Endothelial cell of umbilical vein (primary cell): ENCODE results near the gene CERS6. TPM values are rescaled to one million over a fixed set of nuclear protein-coding genes. Genes with fewer than 3 reads are reported as not detected.

Source experiments
- BruUV-seq: library from RNA; stranded (reverse); fragments of 400-500 nt; replicated peaks from 2 replicates; lab custom pipeline; 2021; lab: Mats Ljungman, UMichigan
- CTCF ChIA-PET: fragments of 300-600, 350-600 bp; sonication (Branson Sonifier 250); formaldehyde crosslinking; loops from one replicate; lab custom pipeline; 2021; ENCODE audit warnings: antibody characterized with exemption, inconsistent platforms; lab: Charles Lee
- POLR2A ChIA-PET: fragments of 300-600, 350-600 bp; sonication (Branson Sonifier 250); formaldehyde crosslinking; loops from one replicate; lab custom pipeline; 2021; ENCODE audit warnings: antibody characterized with exemption, inconsistent platforms; lab: Charles Lee
- DNase-seq: peaks from one replicate; pipeline ENCODE4 v3.0.0-alpha.2; 2011; ENCODE audit warnings: low read depth, low spot score
- FAIRE-seq: peaks from 2 replicates; lab custom pipeline; 2011; peaks lifted over from hg19 to GRCh38; lab: Jason Lieb, UNC
- H2AFZ ChIP-seq: 2 replicates; pipeline ENCODE4 v1.6.0; 2012; ENCODE audit warnings: low read depth, low read length, control low read depth, inconsistent platforms
- H3K27ac ChIP-seq: 2 replicates; pipeline ENCODE4 v1.5.1; 2011; ENCODE audit warnings: low read depth, mild to moderate bottlenecking, control low read depth, low read length, moderate library complexity; ENCODE audit not compliant: insufficient read depth
- H3K27me3 ChIP-seq, 2 experiments: 2 replicates each; pipeline versions ENCODE4 v1.6.0 to v1.6.1; 2011; ENCODE audit warnings: low read length in 2 of 2, mixed read lengths in 1 of 2; ENCODE audit not compliant: control insufficient read depth in 2 of 2, insufficient read depth in 2 of 2
- H3K36me3 ChIP-seq, 2 experiments: 2 replicates in 1 of 2; 3 replicates in 1 of 2; pipeline ENCODE4 v1.5.1; 2011; ENCODE audit warnings: low read length in 2 of 2, mild to moderate bottlenecking in 1 of 2, moderate library complexity in 1 of 2; ENCODE audit not compliant: control insufficient read depth in 2 of 2, insufficient read depth in 2 of 2; ENCODE audit errors: extremely low read depth in 1 of 2
- H3K4me1 ChIP-seq: 3 replicates; pipeline ENCODE4 v1.5.1; 2011; ENCODE audit warnings: mild to moderate bottlenecking, low read length; ENCODE audit not compliant: control insufficient read depth, insufficient read depth; ENCODE audit errors: extremely low read depth
- H3K4me2 ChIP-seq: 2 replicates; pipeline ENCODE4 v1.6.1; 2011; ENCODE audit warnings: low read length, control low read depth, mixed read lengths; ENCODE audit not compliant: insufficient read depth
- H3K4me3 ChIP-seq, 3 experiments: fragments of 200-600 bp in 1 of 3; sonication (generic), shearing (Covaris generic) in 1 of 3; replicated peaks in 1 of 3; 2 replicates each; pipeline ENCODE4 v1.5.1; 2011 to 2016; ENCODE audit warnings: control low read depth in 3 of 3, low read length in 3 of 3, mild to moderate bottlenecking in 2 of 3, inconsistent platforms in 1 of 3, low read depth in 1 of 3, moderate library complexity in 1 of 3; ENCODE audit not compliant: insufficient read depth in 1 of 3
- H3K79me2 ChIP-seq: 2 replicates; pipeline ENCODE4 v1.6.0; 2012; ENCODE audit warnings: low read length, inconsistent platforms; ENCODE audit not compliant: control insufficient read depth, insufficient read depth
- H3K9ac ChIP-seq: replicated peaks from 2 replicates; pipeline ENCODE3; 2011; ENCODE audit warnings: low read length, control low read depth; ENCODE audit not compliant: insufficient read depth; ENCODE audit errors: extremely low read depth
- H3K9me1 ChIP-seq: replicated peaks from 3 replicates; pipeline ENCODE4 v1.6.0; 2011; ENCODE audit warnings: mild to moderate bottlenecking, low read length; ENCODE audit not compliant: control insufficient read depth, insufficient read depth; ENCODE audit errors: extremely low read depth
- H3K9me3 ChIP-seq: replicated peaks from 2 replicates; pipeline ENCODE4 v1.5.1; 2012; ENCODE audit warnings: low read length, inconsistent platforms; ENCODE audit not compliant: control insufficient read depth, insufficient read depth
- H4K20me1 ChIP-seq: replicated peaks from 2 replicates; pipeline ENCODE3; 2011; ENCODE audit warnings: mild to moderate bottlenecking, low read length; ENCODE audit not compliant: control insufficient read depth, insufficient read depth; ENCODE audit errors: extremely low read depth
- EZH2 ChIP-seq: IDR thresholded peaks from 2 replicates; pipeline ENCODE4 v1.6.1; 2012; ENCODE audit warnings: borderline replicate concordance, low read depth, mild to moderate bottlenecking, moderate library complexity, low read length, inconsistent platforms; ENCODE audit not compliant: severe bottlenecking
- FOS ChIP-seq: IDR thresholded peaks from 2 replicates; pipeline ENCODE4 v1.6.1; 2011; ENCODE audit warnings: mild to moderate bottlenecking, low read length, moderate library complexity, borderline replicate concordance; ENCODE audit not compliant: insufficient read depth
- GATA2 ChIP-seq: IDR thresholded peaks from 2 replicates; pipeline ENCODE4 v1.7.0; 2011; ENCODE audit warnings: low read depth, mild to moderate bottlenecking, moderate library complexity, mixed read lengths, low read length; ENCODE audit not compliant: insufficient read length, insufficient read depth
- JUN ChIP-seq: IDR thresholded peaks from 2 replicates; pipeline ENCODE4 v1.6.1; 2011; ENCODE audit warnings: borderline replicate concordance, low read depth; ENCODE audit not compliant: insufficient read length, insufficient read depth
- MYC ChIP-seq: IDR thresholded peaks from one replicate; pipeline ENCODE4 v1.6.1; 2011; ENCODE audit warnings: mild to moderate bottlenecking, low read depth, low read length
- POLR2A ChIP-seq: IDR thresholded peaks from 2 replicates; pipeline ENCODE4 v1.6.1; 2012; ENCODE audit warnings: low read depth, mild to moderate bottlenecking, control low read depth, low read length
- POLR2AphosphoS5 ChIP-seq: IDR thresholded peaks from 2 replicates; pipeline ENCODE4 v1.6.1; 2012; ENCODE audit warnings: low read depth, mild to moderate bottlenecking, control low read depth, low read length, moderate library complexity; ENCODE audit not compliant: insufficient read depth
- dilution Hi-C: fragments of 300-500 bp; cut with MboI; formaldehyde crosslinking; loops from one replicate; pipeline ENCODE4 v1.15.0; 2019; ENCODE audit warnings: low sequenced_read_pairs; ENCODE audit not compliant: extremely low pct_ligation_motif_present
- intact Hi-C: fragments of 100-400 bp; cut with micrococcal nuclease; formaldehyde crosslinking; loops from one replicate; pipeline ENCODE4 v1.10.0; 2022
- polyA plus RNA-seq, 4 experiments: library from polyadenylated mRNA; depleted of rRNA in 3 of 4; stranded (reverse) in 3 of 4; unstranded in 1 of 4; fragments of >200 nt; gene quantifications; 2 replicates each; pipeline versions ENCODE4 v1.2.1 to v1.2.3, GENCODE V29; 2011 to 2012; ENCODE audit warnings: missing spikeins in 1 of 4
- total RNA-seq: library from RNA; stranded (reverse); gene quantifications from 2 replicates; pipeline ENCODE4 v1.2.3, GENCODE V29; 2021
- TF ChIP-seq, protein P1 (sequence below): IDR thresholded peaks from 2 replicates; pipeline ENCODE4 v1.6.1; 2011; ENCODE audit not compliant: insufficient read depth, insufficient read length
- TF ChIP-seq, protein P2 (sequence below), 2 donors: IDR thresholded peaks; 1 replicate in 1 of 2; 2 replicates in 1 of 2; pipeline ENCODE4 v1.5.1; 2011; ENCODE audit warnings: low read length in 2 of 2, mild to moderate bottlenecking in 2 of 2, moderate library complexity in 2 of 2, control low read depth in 1 of 2, inconsistent platforms in 1 of 2, low read depth in 1 of 2; ENCODE audit not compliant: insufficient read depth in 1 of 2; ENCODE audit errors: extremely low read depth in 1 of 2

CERS6 gene
- total and polyA plus RNA-seq, 2 donors (not counting 3 experiments of a cell fraction or from before 2014, with no cell fraction given): 2.7 to 11.7 TPM

DNA sequence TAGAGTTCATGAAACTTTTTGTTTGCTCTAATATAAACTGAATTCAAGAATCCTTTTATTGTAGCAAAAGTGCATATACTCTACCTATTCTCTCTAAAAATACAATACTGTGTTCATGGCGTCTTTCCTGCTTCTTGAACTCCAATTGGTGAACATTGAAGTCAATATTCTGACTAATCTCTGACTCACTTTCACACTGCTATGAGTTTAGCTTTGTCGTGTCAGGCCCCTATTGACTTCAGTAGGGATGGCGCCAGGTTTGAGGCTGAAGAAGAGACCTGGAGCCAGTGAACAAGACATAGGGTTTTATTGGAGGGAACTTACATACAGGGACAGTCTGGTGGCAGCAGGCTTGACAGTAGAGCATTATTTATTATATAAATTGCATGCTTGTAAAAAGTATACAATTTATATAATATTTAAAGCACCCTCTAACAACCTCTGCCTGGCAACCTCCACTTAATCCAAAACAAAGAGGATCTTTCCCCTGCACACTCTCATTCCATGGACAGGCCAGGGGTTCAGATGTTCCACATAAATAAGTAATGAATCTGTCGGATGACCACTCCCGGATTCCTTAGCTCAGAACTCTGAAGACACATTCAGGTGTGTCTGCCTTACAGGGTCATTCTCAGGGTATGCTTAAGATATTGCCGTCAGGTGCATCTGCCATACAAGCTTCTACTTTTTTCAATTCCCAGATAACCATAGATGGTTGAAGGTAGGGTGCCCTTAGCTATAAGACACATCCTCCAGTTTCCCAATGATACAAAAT, 141.0 kb downstream of the CERS6 start:
- Histone ChIP-seq H3K27ac (no peak overlapping the region), H4K20me1 (no peaks in the 10 kb centered on the region), H3K4me1 (no peaks in the 10 kb centered on the region), H3K9ac (no peak overlapping the region), H3K9me3 (no peaks in the 10 kb centered on the region), H2AFZ (no peak overlapping the region), H3K9me1 (no peaks in the 10 kb centered on the region), H3K4me2 (no peak overlapping the region), H3K79me2 (no peaks in the 10 kb centered on the region), H3K36me3 (no peaks in the 10 kb centered on the region), H3K27me3 (no peaks in the 10 kb centered on the region), H3K4me3 (no peak overlapping the region)
- CTCF ChIA-PET: no interaction called here
- BruUV-seq: no TSS peak
- FAIRE-seq: no peak
- dilution Hi-C loops: no loop called here
- intact Hi-C loops: no loop called here
- DNase-seq: no peak
- POLR2A ChIA-PET: no interaction called here
- no peak for TF ChIP-seq POLR2A

DNA sequence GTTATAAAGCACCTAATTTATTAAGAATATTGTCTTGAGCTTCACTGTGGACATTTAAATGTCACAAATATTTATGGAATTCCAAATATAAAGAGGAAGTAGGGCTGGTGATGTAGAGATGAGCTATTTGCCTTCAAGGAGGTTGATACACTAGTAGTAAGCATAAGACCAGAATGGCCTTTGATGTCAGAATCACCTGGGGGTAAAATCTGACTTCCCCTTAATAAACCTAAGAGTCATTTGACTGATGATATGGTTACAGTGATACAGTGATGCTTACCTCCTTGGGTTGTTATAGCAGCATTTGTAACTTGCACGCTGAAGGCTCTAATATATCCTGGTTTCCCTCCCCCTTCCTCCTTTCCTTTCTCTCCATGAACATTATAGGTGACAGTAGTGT, 143.7 kb downstream of the CERS6 start:
- H3K9me3 ChIP-seq: no peaks in the 10 kb centered on the region
- POLR2A ChIA-PET: no interaction called here
- DNase-seq (no peak), FAIRE-seq (no peak)
- no peaks in the 10 kb centered on the region for H3K79me2 ChIP-seq
- H3K9ac ChIP-seq: no peak overlapping the region
- TF ChIP-seq JUN: no peak
- TF ChIP-seq POLR2A: no peak
- TF ChIP-seq MYC: no peak
- TF ChIP-seq POLR2AphosphoS5: no peak
- TF ChIP-seq, protein P1, sequence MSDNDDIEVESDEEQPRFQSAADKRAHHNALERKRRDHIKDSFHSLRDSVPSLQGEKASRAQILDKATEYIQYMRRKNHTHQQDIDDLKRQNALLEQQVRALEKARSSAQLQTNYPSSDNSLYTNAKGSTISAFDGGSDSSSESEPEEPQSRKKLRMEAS: no peak
- no peak for TF ChIP-seq EZH2
- TF ChIP-seq, protein P2, sequence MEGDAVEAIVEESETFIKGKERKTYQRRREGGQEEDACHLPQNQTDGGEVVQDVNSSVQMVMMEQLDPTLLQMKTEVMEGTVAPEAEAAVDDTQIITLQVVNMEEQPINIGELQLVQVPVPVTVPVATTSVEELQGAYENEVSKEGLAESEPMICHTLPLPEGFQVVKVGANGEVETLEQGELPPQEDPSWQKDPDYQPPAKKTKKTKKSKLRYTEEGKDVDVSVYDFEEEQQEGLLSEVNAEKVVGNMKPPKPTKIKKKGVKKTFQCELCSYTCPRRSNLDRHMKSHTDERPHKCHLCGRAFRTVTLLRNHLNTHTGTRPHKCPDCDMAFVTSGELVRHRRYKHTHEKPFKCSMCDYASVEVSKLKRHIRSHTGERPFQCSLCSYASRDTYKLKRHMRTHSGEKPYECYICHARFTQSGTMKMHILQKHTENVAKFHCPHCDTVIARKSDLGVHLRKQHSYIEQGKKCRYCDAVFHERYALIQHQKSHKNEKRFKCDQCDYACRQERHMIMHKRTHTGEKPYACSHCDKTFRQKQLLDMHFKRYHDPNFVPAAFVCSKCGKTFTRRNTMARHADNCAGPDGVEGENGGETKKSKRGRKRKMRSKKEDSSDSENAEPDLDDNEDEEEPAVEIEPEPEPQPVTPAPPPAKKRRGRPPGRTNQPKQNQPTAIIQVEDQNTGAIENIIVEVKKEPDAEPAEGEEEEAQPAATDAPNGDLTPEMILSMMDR (IDR thresholded peaks at IDR 0.05; ENCODE audit: extremely low read depth in 1 of 2, insufficient read depth in 1 of 2, low read depth in 1 of 2, low read length in 2 of 2): no peak
- TF ChIP-seq GATA2: no peak
- no peak for TF ChIP-seq FOS
- dilution Hi-C loops: no loop called here
- H3K27me3 ChIP-seq: no peaks in the 10 kb centered on the region
- H3K4me1 ChIP-seq: no peaks in the 10 kb centered on the region
- intact Hi-C loops: no loop called here
- H4K20me1 ChIP-seq: no peaks in the 10 kb centered on the region
- H3K4me3 ChIP-seq: no peak overlapping the region
- CTCF ChIA-PET: no interaction called here
- no peaks in the 10 kb centered on the region for H3K9me1 ChIP-seq
- H2AFZ ChIP-seq: no peak overlapping the region
- no peak overlapping the region for H3K27ac ChIP-seq
- H3K4me2 ChIP-seq: no peak overlapping the region
- BruUV-seq: no TSS peak
- H3K36me3 ChIP-seq: no peaks in the 10 kb centered on the region
